ENCODE data around the gene GPC5. TPM values are rescaled to one million over a fixed set of nuclear protein-coding genes. Genes with fewer than 3 reads are reported as not detected.

The GPC5 gene
- total and polyA plus RNA-seq, 2 donors (not counting 3 experiments of a cell fraction or from before 2014, with no cell fraction given), result 0.59 to 0.97 TPM

- POLR2A ChIA-PET, result no interaction called here
- Histone ChIP-seq H3K4me1 (ENCODE audit: control insufficient read depth, extremely low read depth, insufficient read depth, low read length) (no peaks in the 10 kb centered on the region), H3K36me3 (ENCODE audit: control insufficient read depth in 2 of 2, extremely low read depth in 1 of 2, insufficient read depth in 2 of 2, low read length in 2 of 2) (no peaks in the 10 kb centered on the region), H3K79me2 (ENCODE audit: control insufficient read depth, insufficient read depth, low read length) (no peaks in the 10 kb centered on the region), H3K4me2 (ENCODE audit: insufficient read depth, low read length) (no peak overlapping the region), H2AFZ (ENCODE audit: low read depth, low read length) (no peak overlapping the region), H3K27me3 (ENCODE audit: control insufficient read depth in 2 of 2, insufficient read depth in 2 of 2, low read length in 2 of 2) (no peaks in the 10 kb centered on the region), H3K9ac (replicated peaks; ENCODE audit: extremely low read depth, insufficient read depth, low read length) (no peak overlapping the region), H3K9me3 (replicated peaks; ENCODE audit: control insufficient read depth, insufficient read depth, low read length) (peaks cover 2% of the 10 kb centered on the region), H3K27ac (ENCODE audit: insufficient read depth, low read depth, low read length) (no peak overlapping the region), H4K20me1 (replicated peaks; ENCODE audit: control insufficient read depth, extremely low read depth, insufficient read depth, low read length) (no peaks in the 10 kb centered on the region), H3K4me3 (replicated peaks in 1 of 3; ENCODE audit: insufficient read depth in 1 of 3, low read depth in 1 of 3, low read length in 3 of 3) (no peak overlapping the region), H3K9me1 (replicated peaks; ENCODE audit: control insufficient read depth, extremely low read depth, insufficient read depth, low read length) (no peaks in the 10 kb centered on the region)
- dilution Hi-C loops (cut with MboI; ENCODE audit: extremely low pct_ligation_motif_present, low sequenced_read_pairs) (no loop called here), intact Hi-C loops (cut with micrococcal nuclease) (no loop called here)
- DNase-seq (ENCODE audit: low read depth, low spot score) (no peak), FAIRE-seq (no peak)
- CTCF ChIA-PET, result no interaction called here
- TF ChIP-seq JUN (IDR thresholded peaks at IDR 0.05; ENCODE audit: borderline replicate concordance, insufficient read depth, insufficient read length, low read depth) (no peak), MAX (IDR thresholded peaks at IDR 0.05; ENCODE audit: insufficient read depth, insufficient read length) (no peak), FOS (IDR thresholded peaks at IDR 0.05; ENCODE audit: borderline replicate concordance, insufficient read depth, low read length) (no peak), GATA2 (IDR thresholded peaks at IDR 0.05; ENCODE audit: insufficient read depth, insufficient read length, low read depth, low read length) (no peak), EZH2 (IDR thresholded peaks at IDR 0.05; ENCODE audit: borderline replicate concordance, low read depth, low read length, severe bottlenecking) (no peak), CTCF (IDR thresholded peaks at IDR 0.05; ENCODE audit: extremely low read depth in 1 of 2, insufficient read depth in 1 of 2, low read depth in 1 of 2, low read length in 2 of 2) (no peak), POLR2AphosphoS5 (IDR thresholded peaks at IDR 0.05; ENCODE audit: insufficient read depth, low read depth, low read length) (no peak), POLR2A (IDR thresholded peaks at IDR 0.05; ENCODE audit: low read depth, low read length) (no peak), MYC (IDR thresholded peaks at IDR 0.05; ENCODE audit: low read depth, low read length) (no peak)
- BruUV-seq (replicated peaks), result no TSS peak
Measured at GRCh38 chr13:92460479-92460878, 1062.1 kb downstream of the GPC5 start.

All from endothelial cell of umbilical vein (primary cell).